Bone marrow (tissue), 2 donors: ENCODE results near the gene EEIG1.

Experiments used
- DNase-seq, 2 donors: peaks; one replicate each; lab custom pipeline; 2025; lab: John Stamatoyannopoulos, UW

The EEIG1 gene

DNA sequence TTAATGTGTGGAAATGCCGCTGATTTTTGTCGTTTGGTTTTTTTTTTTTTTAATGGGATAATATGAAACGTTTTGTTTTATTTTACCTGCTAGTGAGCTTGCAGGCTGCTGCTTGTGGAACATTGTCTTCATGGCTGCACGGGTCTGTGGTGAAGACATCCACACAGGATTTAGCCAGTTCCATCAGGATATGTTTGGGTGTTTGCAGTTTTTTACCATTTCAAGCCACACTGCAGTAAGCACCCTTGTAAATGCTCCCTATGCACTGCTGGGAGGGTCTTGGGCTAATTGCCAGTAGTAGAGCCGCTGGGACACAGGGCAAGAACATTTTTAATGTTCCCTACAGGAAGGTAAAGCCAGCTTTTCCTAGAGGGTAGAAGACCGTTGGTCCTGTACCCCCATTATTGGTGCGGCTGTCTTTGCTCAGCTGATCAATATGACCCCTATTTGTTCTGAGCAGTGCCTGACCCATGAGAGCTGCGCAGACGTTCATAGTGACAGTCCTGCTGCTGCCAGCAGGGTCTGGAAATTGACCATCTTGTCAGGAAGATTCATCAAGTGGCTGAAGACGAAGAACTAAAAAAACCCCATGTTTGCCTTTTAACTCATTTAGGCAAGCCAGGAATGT lies 20.5 kb upstream of the EEIG1 start:
- no peak for DNase-seq

DNA sequence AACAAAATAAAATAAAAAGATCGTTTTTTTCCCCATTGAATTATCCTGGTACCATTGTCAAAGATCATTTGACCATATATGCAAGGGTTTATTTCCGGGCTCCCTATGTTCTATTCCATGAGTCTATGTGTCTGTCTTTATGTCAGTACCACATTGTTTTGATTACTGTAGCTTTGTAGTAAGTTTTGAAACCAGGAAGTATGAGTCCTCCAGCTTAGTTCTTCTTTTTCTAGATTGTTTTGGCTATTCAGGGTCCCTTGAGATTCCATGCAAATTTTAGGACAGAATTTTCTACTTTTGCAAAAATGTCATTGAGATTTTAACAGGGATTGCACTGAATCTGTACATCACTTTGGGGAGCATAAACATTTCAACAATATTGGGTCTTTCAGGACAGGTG lies 18.7 kb upstream of the EEIG1 start:
- DNase-seq, result no peak

DNA sequence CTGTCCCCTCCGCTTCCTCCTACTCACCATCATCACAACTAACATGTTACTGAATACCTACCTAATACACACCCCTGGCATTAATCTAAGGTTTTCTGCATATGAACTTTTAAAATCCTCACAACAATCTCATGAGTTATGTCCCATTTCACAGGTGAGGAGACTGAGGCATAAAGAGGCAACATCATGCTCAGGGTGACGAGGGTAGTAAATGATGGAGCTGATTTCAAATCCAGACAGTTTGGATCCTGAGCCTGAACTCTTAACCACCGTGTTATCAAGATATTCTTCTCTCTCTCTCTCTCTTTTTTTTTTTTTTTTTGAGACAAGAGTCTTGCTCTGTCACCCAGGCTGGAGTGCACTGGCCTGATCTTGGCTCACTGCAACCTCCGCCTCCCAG lies 12.9 kb upstream of the EEIG1 start:
- DNase-seq, result no peak

DNA sequence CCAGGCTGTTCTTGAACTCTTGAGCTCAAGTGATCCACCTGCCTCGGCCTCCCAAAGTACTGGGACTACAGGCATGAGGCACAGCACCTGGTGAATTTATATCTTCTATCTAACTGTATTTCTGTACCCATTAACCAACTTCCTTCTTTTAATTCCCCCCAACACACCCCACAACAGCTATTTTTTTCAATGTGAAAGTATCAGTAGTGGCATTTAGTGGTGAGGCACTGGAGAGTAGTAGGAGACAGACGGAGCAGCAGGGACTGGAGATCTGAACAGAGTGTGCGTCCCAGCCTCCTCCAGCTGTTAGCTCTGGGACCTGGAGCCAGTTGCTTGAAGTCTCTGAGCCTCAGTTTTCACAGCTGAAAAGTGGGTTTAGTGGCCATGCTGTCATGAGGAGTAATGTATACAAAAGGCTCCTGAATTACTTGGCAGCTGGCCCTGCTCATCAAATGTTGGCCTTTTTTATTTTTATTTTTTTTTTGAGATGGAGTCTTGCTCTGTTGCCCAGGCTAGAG lies 11.0 kb upstream of the EEIG1 start:
- peak in 1 of 2 donors; percentile 33 for DNase-seq

DNA sequence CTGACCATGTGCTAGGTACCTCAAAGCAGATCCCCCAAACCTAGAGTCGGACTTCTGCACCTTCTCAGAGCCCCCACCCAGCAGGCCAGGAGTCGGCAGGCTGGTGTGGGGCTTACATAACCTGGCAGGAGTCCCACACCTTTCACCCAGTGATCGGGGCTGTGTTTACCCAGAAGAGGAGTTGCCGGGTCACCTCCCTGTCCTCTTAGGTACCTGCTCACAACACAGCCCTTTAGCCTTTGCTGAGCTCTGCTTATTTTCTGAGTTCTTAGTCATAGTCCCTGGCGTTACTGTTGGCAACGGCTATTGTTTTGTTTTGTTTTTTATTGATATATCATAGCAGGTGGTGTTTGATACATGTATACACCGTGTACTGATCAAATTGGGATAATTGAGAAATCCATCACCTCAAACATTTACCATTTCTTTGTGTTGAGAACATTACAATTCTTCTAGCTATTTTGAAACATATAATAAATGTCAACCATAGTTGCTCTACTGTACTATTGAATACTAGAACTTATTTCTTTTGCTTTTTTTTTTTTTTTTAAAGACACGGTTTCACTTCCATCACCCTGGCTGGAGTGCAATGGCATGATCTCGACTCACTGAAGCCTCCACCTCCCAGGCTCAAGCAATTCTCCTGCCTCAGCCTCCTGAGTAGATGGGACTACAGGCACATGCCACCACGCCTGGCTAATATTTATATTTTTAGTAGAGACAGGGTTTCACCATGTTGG lies 10.4 kb upstream of the EEIG1 start:
- DNase-seq, result no peak

DNA sequence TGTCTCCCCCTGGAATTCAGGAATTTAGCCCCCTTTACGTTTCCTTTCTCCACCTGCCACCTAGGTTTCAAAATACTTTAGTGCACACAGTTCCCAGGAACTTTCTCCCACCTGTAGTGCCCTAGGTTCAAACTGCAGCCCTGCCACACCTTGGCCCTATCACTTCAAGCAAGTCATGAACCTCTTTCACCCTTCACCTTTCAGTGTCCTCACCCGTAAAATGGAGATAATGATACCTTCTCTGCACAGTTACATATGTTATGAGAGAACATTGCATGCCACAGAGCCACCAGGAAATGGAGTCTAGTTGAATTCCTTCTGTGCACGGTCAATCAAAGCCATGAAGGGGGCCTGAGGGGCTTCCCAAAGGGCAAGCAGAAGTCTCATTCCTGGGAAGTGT lies 9.8 kb upstream of the EEIG1 start:
- DNase-seq, result no peak

DNA sequence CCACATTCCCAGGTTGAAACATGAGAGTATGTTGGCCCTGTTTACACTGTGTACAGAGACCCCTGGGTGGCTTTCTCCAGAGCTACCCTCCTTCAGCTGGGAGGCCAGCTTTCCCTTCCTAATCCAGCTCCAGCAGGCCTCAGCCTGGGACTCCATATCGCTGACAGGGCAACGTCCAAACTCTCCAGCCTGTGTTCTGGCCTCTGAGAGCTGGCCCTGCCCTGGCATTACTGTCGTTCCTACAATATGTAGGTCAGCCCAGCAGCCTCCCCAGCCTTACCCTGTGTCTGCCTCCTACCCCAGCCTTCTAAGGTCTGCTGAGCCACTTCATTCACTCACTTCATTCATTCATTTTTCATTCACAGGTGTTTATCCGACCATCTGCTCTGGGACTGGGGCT lies 8.3 kb upstream of the EEIG1 start:
- DNase-seq, result no peak

DNA sequence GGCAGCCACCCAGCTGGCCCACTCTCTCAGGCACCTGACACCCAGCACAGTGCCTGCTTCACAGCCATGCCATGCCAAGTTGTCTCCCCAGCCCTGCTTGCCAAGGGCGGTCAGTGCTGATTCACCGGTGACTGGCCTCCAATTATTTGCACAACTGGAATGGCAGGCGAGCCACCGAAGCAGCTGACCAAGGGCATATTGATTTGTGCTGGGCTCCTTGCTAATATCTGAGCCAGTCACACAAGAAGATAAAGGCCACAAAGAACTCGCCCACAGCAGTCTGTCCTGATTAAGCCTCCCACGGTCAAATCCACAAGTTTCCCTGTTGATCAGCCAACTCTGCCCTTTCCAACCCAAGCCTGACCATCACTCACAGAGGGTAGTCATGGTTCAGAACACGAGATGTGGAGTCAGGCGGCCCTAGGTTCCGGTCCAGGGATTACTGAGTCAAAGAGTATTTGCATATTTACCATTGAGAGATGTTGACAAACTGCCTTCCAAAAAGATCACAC lies 6.4 kb upstream of the EEIG1 start:
- DNase-seq, result no peak

DNA sequence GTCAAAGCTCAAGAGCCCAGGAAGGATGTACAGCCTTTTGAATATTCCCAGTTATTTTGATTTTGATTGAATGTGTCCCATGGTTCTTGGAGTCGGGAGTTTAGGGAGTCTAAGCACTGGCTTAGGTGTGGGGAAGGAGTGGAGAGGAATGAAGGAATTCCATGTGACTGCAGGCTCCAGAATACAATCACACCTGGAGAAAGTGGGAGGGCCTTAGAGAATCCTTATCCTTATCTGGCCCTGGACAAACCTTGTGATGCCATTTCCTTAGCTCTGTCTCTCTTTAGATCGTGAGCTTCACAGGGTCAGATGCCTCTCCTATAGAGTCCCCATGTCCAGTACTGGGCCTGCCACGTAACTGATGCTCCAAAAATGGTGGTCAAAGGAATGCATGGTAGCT lies 4.2 kb upstream of the EEIG1 start:
- DNase-seq, result no peak

DNA sequence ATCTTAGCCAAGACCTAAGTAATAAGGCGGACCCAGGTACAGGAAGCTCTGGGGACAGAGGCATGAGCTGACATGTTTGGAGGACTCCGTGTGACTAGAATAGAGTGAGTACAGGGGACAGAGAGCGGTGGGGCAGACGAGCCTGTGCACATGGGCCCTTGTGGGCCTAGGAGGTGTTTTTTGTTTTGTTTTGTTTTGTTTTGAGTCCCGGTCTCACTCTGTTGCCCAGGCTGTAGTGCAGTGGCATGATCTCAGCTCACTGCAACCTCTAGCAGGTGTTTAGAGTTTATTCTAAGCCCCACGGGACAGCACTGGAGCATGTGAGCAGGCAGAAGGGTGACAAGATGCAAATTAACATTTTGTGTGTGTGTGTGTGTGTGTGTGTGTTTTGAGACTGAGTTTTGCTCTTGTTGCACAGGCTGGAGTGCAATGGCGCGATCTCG lies 3.1 kb upstream of the EEIG1 start:
- no peak for DNase-seq

DNA sequence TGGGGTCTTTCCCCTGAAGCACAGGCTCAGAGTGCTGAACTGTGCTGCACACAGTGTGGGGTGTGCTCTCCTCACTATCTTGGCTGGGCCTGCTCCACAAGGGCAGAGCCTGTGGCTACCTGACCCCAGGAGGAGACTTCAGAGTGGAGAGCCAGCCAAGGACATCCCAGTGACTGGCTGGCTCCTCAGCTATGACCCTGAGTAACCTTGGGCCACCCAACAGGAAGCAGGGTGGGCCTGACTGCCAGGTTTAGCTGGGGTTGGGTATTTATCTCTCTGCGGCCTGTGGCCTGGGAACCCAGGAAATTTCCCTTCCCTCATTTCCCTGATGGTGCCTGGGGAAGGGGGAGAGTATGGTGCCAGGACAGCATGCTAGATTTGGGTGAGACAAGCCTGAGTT lies 2.1 kb upstream of the EEIG1 start:
- no peak for DNase-seq

DNA sequence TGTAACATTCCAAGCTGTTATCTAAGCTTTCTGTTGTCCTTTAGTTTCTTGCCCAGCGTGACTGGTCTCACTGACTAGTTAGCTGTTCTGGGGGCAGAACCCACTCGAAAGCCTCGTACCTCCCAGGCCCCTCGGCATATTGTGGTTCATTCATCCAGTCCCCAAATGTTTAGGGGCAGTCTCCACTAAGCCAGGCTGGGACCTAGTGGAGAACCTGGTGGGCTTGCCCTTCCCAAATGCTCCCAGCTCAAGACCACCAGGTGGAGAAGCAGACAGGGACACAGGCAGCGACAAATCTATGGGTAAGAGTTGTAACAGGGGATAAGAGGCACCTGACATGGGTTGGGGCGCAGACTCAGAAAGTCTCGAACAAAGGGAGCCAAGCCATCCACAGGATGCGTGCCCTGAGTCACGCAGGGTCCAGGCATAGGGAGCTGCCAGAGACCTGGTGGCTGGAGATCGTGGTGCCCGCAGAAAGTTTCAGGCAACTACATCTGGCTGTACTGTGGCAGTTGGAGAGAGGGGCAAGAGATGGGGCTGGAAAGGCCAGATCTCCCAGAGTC lies 851 bp upstream of the EEIG1 start:
- no peak for DNase-seq

DNA sequence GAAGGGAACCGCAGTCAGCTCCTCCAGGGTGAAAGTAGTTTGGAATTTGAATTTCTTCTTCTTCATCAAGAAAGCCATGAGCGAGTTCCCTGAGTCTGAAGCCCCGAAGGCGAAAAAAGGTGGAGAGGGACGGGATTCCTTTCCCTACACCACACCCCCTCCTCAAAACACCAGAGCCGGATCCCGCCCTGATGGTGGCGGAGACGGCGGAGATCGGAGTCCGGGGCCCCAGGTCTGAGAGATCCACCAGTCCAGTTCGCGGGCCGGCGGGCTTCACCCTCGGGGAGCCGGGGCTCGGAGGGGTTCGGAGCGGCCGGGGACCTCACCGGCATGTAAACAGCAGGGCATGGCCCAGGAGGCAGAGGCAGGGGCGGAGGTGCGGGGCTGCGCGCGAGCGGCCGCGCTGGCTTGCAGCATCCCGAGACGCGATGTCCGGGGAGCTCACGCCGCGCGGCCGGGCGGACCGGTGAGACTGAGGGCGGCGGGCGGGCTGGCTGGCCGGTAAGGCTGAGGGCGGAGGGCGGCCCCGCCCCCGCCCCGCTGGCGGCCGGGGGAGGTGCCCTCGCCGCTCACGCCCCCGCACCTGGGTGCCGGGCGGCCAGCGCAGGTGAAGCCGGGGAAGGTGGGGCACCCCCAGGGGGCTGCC lies 606 bp downstream of the EEIG1 start:
- DNase-seq, result no peak

DNA sequence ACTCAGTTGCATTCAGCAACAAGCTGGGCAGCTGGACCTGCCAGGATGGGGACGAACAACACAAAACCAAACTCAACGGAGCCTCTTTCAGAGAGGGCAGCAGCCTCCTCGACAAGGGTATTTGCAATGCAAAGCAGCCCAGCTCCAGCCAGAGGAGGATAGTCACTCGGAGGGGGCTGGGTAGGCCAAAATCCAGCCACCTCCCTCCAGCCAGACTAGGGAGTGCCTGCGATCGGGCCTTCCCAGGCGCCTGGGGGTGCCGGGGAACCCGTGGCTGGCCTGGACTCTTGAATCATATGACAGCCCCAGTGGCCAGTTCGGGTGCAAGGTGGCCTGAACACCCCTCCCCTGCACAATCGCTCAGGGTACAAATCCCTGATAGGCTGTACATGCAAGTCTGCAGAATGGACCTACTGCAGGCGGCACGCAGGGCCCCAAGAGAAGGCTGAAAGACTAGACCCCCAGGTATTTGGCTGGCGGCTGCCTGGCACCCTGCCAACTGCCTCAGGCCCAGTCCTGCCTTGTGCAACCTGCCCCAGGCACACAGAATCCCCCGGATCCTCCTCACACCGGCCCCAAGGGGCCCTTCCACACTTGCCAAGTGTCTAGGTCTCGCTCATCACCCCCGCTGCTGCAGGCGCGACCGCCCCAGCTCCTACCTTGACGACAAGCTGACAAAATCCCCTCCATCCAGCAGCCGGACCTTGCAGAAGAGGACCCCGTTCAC lies 1.3 kb downstream of the EEIG1 start:
- DNase-seq, result no peak

DNA sequence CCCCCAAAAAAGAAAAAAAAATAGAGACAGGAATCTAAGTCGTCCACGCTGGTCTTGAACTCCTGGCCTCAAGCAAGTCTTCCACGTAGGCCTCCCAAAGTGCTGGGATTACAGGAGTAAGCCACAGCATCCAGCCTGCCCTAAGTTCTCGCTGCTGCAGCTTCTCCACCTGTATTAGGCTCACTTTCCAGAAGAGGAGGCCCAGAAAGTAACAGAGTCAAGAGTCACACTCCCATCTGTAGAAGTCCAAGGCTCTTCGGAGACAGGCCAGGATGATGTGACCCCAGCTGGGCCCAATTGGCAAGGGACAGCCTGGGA lies 1.8 kb downstream of the EEIG1 start:
- DNase-seq, result no peak

DNA sequence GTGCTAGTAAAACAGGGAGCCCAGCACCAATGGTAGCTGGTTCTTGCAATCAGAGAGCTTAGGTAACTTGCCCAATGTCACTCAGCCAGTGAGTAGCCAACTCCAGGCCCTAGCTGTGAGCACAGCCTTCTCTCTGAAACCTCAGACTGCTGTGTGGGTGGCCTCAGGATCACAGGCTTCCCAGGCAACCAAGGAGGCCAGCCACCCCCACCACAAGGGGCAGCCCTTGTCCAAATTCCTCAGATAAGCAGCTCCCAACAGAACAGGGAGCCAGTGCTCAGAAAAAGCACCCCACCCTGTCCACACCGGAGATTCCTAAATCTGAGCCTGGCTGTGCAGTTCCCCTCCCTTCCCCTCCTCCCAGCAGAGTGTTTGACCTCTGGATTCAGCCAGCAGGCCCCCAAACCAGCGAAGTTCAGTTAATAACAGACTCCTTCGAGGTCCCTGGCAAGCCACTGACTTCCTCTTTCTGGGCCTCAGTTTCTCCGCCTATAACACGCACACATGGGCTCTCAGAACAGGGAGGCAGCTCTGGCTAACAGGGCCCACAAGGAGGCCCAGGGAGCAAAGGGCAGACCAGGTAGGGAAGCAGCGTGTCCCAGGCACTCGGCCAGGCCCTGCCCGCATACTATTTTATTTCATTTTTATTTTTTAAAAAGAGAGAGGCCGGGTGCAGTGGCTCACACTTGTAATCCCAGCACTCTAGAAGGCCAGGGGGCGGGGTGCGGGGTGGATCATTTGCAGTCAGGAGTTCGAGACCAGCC lies 2.7 kb downstream of the EEIG1 start:
- DNase-seq, result no peak

DNA sequence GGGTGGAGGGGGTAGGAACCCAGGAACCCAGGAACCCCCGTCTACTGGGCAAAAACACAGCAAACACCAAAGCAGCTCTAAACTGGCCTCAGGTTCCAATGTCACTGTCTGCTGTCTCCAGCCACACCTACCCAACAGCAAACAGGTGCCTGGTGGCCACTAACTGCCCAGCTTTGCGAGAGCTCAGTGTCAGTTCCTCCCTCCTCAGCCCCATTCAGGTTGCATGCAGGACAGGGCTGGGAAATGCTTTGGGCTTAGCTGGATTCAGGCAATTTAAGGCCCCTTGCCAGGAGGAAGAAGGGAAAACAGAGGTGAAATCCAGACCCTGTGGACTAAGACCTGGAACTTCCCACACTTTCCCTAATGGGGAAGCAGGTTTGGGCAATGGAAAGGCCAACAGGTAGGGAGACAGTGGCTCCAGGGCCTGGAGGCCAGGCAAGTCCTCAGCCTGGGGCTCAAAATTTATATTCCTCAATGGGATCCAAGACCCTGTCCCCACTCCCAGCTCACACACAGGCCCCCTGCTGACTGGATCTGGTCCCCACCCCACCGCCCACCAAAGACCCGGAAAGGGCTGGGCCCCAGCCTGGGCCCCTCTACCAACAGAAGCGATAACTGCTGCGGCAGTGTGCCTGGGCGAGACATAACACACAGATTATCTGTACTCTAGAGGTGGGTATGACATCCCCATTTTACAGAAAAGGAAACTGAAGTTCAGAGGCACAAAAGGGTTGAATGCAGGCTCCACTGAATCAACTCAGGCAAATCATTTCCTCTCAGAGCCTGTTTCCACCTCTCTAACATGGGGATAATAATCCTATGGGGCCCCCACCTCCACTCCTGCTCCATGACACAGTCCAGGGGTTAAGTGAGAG lies 3.5 kb downstream of the EEIG1 start:
- no peak for DNase-seq

DNA sequence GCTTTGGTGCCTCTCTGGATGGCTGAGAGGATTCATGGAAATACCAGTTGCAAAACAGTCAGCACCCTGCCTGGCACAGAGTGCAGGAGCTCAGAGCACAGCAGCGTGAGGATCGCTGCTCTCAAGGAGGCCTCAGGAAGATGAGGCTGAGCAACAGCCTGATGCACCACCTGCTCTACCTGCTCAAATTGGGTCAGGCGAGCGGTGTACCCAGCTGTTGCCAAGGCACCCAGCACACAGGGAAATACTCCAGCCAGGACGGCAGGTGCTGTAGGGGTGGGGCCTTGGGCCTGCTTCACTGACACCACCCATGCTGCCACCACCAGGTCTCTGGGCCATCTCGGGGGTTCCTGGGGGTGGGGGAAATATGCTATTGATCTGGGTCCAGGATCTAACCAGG lies 4.3 kb downstream of the EEIG1 start:
- no peak for DNase-seq

DNA sequence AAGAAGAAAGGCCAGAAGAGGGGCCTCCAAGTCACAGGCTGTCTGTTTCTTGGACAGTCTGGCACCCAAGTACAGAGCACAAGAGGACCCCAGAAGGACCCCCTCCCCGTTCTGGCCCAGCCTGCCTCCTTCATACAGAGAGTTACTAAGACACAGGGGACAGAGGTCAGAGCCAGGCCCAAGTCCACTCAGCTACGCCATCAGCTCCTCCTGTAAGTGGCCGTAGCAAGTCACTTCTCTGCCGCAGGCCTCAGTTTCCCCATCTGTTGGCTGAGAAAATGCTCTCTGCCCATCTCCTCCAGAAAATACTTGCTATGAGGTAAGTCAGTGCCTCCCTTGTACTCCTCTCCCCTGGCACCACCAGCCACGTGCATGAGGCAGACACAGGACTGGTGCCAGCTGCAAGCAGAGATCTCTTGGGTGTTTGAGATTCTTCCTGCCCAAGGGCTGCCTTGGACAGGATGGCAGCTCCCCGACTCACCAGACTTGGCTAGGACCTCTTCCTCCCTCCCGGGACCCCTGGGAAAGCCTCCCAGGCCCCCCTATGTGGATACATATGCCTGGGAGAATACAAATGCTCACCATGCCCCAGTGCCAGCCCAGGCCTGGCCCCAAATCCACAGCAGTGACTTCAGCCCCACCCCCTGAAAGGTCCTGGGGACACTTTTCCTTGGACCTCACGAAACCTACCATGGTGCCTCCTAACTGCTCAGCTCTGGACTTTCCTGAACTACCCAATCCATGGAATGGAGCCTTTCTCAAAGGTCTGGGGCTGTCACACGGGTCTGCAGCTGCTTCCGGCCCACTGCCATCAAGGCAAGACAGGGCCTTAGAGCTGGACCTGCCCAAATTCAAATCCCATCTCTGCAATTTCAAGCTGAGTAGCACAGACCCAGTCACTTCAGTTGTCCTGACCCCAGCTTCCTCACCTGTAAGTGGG lies 5.1 kb downstream of the EEIG1 start:
- DNase-seq, result no peak
